ENCODE results near the gene VAC14. TPM values are rescaled to one million over a fixed set of nuclear protein-coding genes. Genes with fewer than 3 reads are reported as not detected.

Gene VAC14
- total RNA-seq, 2 donors from 2014 or later, result 25.8 to 28.4 TPM

DNA sequence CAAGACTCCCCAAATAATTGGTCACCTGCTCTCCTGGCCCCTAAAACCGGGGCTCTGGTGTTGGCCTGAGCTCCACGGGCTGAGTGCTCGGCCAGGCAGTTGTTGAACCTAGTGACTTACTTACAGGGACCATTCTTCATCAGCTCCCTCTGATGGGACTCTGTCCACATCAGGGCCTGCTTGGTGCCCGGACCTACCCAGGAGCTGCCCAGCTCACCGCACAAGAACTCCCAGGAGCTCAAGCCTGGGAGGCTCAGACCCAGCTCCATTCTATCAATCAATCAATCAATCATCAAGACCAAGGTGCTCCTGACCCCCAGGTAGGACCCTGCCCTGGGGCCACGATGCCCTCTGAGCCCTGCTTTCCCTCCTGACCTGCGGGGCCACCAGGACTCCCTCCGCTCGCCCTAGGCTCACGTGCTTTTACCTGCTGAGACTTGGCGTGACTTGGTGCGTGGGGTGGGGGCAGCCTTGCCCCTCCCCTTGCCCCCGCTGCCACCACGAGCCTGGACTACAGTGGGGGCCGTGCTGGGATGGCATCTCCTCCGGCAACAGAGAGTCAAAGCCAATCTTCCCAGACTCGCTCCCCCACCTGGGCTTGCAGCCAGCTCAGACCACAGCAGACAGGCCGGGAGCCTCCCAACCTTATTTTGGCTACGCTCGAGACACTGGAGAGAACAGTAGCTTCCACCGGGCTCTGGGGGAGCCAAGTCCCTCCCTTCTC lies 138.9 kb downstream of the VAC14 start:
- intact Hi-C loops (cut with DNase I), result no loop called here
- peak; percentile 79 for DNase-seq (ENCODE audit: low spot score)

DNA sequence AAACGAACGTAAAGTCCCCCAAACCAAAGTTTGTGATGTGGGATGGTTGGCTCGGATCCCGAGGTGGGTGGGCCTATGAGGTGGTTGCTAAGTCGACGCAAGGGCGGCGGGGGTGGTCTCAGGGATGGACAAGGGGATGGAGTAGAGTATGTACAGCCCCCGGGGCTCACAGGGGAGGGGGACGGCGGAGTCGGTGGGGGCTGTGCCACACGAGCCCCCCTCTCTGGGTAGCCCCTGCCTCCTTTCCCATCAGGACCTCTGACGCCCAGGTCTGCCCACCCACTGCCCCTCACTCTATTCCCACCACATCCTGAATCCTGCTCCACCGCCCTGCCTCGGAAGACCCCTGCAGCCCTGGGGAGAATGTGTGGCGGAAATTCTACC lies 139.4 kb downstream of the VAC14 start:
- DNase-seq (ENCODE audit: low spot score), result peak; percentile 75
- intact Hi-C loops (cut with DNase I), result no loop called here

DNA sequence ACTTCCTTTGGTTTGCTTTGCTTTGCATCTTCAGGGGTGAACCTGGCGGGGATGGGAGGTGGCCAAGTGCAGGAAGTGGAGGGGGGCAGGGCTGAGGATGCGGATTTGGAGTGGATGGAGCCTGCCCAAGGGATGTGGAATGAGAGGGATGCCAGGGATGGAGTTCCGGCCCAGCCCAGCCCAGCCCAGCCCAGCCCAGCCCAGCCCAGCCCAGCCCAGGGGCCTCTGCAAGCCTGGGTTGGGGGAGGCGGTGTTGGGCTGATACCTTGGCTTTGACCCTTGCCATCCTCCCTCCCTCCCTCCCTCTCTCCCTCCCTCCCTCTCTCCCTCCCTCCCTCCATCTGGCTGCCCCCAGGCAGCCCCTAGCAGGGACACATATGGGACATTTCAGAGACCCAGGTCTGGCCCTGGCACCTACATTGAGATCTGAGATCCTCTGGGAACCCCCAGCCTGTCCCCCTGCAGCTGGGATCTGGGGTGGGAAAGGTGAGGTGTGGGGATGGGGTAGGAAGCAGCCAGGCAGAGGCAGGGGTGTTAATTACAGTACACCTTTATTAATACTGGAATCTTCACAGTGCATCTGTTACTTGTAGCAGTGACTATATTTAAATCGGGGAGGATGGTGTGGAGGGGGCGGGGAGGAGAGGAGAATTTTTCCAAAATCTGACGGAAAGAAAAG lies 140.1 kb downstream of the VAC14 start:
- peak; percentile 56 for DNase-seq (ENCODE audit: low spot score)
- intact Hi-C loops (cut with DNase I), result no loop called here

DNA sequence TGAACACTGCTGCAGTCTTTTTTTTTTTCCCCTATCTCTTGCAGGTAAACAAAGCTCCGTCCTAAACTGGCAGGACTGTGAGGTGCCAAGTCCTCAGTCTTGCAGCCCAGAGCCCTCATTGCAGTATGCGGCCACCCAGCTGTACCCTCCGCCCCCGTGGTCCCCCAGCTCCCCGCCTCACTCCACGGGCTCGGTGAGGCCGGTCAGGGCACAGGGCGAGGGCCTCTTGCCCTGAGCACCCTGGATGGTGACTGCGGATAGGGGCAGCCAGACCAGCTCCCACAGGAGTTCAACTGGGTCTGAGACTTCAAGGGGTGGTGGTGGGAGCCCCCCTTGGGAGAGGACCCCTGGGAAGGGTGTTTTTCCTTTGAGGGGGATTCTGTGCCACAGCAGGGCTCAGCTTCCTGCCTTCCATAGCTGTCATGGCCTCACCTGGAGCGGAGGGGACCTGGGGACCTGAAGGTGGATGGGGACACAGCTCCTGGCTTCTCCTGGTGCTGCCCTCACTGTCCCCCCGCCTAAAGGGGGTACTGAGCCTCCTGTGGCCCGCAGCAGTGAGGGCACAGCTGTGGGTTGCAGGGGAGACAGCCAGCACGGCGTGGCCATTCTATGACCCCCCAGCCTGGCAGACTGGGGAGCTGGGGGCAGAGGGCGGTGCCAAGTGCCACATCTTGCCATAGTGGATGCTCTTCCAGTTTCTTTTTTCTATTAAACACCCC lies 140.8 kb downstream of the VAC14 start:
- intact Hi-C loops (cut with DNase I), result loop anchor here (10.0 kb wide), 4 partner anchors 85 to 295 kb away; partner anchors contain the start of genes COG4 (in 1 of the 2) and SF3B3 (in 1 of the 2)
- DNase-seq (ENCODE audit: low spot score), result peak; percentile 64

DNA sequence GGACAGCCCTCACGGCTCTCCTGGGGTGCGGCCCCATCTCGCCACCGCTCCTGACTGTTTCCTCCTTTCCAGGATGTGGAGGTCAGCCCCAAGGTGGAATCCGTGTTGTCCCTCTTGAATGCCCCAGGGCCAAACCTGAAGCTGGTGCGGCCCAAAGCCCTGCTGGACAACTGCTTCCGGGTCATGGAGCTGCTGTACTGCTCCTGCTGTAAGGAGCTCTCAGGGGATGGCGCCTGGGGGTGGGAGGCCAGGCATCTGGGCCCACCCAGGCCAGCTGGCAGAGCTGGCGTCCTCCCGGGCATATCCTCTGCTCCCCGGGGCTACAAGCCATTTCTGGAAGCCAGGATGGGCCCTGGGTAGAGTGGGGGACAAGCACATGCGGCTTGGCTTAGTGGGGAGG lies 141.4 kb downstream of the VAC14 start:
- intact Hi-C loops (cut with DNase I), result loop anchor here (10.0 kb wide), 4 partner anchors 85 to 295 kb away; partner anchors contain the start of genes COG4 (in 1 of the 2) and SF3B3 (in 1 of the 2)
- DNase-seq (ENCODE audit: low spot score), result peak; percentile 71

DNA sequence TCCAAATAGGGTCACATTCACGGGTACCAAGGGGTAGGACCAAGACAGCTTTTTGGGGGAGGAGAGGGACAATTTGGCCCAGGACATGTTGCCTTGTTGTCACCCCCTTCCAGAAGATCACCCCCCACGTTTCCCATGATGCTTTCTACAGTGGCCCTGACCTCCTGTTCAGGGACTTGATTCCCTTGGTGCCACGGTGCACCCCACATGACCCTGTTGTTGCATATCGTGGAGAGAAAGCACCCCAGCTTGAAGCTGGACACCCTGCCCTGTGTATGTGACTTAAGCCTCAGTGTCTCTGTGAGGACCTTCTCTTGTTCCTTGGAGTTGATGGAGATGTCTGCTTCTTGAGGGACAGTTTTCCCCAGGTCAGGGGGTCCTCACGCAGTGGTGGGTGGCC lies 142.0 kb downstream of the VAC14 start:
- DNase-seq (ENCODE audit: low spot score), result no peak
- intact Hi-C loops (cut with DNase I), result loop anchor here (10.0 kb wide), 4 partner anchors 84 to 294 kb away; partner anchors contain the start of genes COG4 (in 1 of the 2) and SF3B3 (in 1 of the 2)

DNA sequence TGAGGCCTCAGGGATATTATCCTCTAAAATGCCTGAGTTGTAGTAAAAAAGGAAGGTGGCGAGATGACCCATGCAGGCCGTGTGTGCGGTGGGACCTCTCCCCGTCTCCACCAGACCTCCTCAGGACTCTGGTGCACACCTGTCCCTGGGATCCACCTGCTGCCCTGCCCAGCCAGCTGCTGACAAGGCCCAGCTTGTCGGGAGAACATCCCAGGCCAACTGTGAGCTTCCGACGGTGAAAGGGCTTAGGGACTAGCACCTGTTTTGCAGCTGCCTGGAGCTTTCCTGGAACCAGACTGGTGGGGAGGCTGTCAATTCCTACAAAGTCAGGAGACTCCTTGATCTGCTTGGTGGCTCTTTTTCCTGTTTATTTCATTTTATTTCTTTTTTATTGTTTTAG lies 143.0 kb downstream of the VAC14 start:
- intact Hi-C loops (cut with DNase I), result loop anchor here (10.0 kb wide), 4 partner anchors 83 to 293 kb away; partner anchors contain the start of genes COG4 (in 1 of the 2) and SF3B3 (in 1 of the 2)
- peak; percentile 51 for DNase-seq (ENCODE audit: low spot score)

DNA sequence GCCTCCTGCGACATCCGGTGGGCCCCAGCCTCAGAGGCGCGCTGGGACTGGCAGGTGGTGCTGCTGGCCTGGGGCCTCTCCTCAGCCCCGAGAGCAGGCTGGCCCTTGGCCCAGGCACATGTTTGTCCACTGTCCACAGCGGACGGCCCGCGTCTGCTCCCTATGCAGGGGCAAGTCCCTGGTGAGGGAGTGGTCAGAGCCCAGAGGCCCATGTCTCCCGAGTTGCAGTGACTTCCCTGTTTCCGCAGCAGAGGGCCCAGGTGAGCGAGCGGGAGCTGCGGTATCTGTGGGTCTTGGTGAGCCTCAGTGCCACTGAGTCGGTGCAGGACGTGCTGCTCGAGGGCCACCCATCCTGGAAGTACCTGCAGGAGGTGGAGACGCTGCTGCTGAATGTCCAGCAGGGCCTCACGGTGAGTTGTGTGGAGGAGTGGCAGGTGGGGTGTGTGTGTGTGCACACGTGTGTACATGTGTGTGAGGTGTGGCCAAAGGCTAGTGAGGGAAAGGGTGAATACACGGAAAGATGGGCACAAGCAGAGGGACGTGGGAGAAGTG lies 144.2 kb downstream of the VAC14 start:
- intact Hi-C loops (cut with DNase I), result loop anchor here (10.0 kb wide), 4 partner anchors 82 to 292 kb away; partner anchors contain the start of genes COG4 (in 1 of the 2) and SF3B3 (in 1 of the 2)
- DNase-seq (ENCODE audit: low spot score), result peak; percentile 77

DNA sequence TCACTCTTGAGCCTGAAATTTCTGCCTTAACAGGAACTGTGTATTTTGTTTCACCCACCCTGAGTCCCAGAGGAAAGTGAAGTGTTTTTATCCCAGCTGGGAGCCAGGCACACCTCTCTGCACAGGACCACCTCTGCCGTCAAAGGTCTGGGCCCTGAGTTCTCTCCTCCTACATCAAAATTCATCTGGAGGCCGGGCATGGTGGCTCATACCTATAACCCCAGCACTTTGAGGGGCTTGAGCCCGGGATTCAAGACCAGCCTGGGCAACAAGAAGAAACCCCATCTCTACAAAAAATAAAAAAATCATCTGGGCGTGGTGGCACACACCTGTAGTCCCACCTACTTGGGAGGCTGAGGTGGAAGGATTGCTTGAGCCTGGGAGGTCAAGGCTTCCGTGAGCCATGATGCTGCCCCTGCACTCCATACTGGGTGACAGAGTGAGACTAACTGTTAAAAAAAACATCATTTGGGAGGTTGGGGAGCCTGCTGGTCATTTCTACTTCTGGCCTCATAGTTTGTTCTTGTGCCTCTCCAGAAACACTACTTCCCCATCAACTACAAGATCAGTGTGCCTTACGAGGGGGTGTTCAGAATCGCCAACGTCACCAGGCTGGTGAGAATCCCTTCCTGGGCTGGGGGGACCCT lies 144.8 kb downstream of the VAC14 start:
- intact Hi-C loops (cut with DNase I), result loop anchor here (10.0 kb wide), 4 partner anchors 81 to 291 kb away; partner anchors contain the start of genes COG4 (in 1 of the 2) and SF3B3 (in 1 of the 2)
- DNase-seq (ENCODE audit: low spot score), result peak; percentile 47

DNA sequence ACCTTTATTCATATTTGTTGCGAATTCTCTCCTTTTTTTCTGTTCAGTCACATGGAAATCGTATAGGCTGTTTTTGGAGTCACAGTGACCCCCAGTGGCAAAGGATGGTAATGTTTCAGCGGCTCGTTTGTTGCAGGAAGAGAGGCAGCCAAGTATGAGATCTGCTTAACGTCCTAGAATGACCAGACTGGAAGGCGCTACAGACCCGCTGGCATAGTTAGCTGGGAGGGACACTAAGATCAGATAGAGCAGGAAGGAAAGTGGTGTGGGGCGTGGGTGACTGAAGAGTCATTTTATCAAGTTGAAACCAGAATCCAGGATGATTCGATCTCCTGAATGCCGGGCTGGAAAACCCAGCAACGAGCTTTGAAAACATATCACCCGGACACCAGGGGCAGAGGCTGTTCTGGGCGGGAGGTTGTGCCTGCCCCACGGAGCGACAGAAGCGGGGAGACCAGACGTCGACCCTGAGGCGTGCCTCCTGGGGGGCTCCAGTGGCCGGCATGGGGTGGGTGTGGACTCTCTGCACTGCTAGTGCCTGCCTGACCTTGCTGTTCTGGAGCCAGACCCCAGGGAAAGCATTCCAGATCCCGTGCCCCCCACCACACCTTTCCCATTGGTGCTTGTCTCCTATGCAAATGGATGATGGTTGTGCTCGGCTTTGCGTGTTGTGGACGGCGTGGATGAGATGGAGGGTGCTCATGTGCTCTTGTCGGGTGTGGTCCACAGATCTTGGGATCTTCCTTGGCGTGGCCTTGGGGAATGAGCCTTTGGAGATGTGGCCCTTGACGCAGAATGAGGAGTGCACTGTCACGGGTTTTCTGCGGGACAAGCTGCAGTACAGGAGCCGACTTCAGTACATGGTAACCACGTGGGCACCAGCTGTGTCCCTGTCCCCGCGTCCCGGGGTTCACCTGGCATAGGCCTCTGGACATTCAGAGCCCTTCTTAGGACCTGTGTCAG lies 146.9 kb downstream of the VAC14 start:
- intact Hi-C loops (cut with DNase I), result loop anchor here (10.0 kb wide), 4 partner anchors 79 to 289 kb away; partner anchors contain the start of genes COG4 (in 1 of the 2) and SF3B3 (in 1 of the 2)
- DNase-seq (ENCODE audit: low spot score), result peak; percentile 88

DNA sequence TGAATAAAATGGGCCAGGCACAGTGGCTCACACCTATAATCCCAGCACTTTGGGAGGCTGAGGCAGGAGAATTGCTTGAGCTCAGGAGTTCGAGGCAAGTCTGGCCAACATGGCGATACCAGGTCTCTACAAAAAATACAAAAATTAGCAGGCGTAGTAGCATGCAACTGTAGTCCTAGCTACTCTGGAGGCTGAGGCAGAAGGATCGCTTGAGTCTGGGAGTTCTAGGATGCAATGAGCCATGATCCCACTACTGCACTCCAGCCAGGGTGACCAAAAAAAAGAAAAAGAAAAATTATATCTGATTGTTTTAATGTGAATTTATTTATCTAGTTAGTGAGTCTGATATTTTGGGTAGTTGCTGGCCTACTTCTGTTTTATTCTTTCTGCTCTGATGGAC lies 147.6 kb downstream of the VAC14 start:
- no peak for DNase-seq (ENCODE audit: low spot score)

DNA sequence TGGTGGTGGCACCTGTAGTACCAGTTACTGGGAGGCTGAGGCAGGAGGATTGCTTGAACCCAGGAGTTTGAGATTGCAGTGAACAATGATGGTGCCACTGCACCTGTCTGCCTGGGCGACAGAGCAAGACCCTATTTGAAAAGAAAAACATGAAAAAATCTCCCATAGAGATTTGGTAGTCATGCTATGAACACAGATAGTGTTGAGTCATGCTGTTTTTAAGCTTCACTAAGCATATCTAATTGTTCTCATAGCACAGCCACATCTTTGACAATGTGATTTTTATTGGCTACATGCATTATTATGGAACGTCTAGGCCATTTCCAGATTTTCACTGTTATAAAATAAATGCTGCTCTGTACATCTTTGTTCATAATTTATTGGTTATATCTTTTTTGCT lies 148.6 kb downstream of the VAC14 start:
- peak; percentile 5 for DNase-seq (ENCODE audit: low spot score)
- intact Hi-C loops (cut with DNase I), result loop anchor here (10.0 kb wide), 4 partner anchors 78 to 288 kb away; partner anchors contain the start of genes COG4 (in 1 of the 2) and SF3B3 (in 1 of the 2)

More for the DNA sequence above, 147.6 kb downstream of the VAC14 start:
- intact Hi-C loops (cut with DNase I), result loop anchor here (10.0 kb wide), 4 partner anchors 79 to 289 kb away; partner anchors contain the start of genes COG4 (in 1 of the 2) and SF3B3 (in 1 of the 2)

DNA sequence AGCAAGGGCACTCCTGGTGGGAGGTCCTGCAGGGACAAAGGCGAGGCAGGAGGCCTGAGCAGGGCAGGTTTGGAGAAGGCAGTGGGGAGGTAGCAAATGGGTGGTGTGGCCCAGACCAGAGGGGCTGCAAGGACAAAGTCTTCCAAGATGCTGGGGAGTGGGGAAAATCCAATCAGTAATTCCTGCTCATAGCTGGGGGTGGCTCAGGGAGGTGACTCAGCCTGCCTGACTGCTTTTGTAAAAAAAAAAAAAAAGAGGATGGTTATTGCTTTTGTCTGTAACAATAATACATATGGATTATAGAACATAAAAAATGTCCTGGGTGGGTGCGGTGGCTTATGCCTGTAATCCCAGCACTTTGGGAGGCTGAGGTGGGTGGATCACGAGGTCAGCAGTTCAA lies 149.4 kb downstream of the VAC14 start:
- DNase-seq (ENCODE audit: low spot score), result no peak
- intact Hi-C loops (cut with DNase I), result loop anchor here (10.0 kb wide), 4 partner anchors 77 to 287 kb away; partner anchors contain the start of genes COG4 (in 1 of the 2) and SF3B3 (in 1 of the 2)

DNA sequence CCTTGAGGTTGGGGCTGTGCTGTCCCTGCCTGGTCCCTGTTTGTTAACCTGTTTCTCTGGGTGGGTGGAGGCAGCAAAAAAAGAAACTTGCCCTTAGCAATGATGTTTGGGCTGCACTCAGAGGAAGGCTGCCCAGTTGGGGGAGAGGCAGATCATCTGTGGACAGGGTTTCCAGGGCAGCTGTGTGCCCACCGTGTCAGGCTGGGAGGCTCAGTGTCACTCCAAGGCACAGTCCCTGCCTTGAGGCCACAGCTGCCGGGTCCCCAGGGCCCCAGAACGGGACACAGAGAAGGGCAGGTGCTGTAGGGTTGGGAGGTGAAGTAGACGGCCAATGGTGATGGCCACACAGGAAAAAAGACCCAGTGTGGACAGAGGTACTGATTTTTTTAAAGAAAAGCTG lies 150.7 kb downstream of the VAC14 start:
- DNase-seq (ENCODE audit: low spot score), result no peak
- intact Hi-C loops (cut with DNase I), result loop anchor here (10.0 kb wide), 4 partner anchors 75 to 285 kb away; partner anchors contain the start of genes COG4 (in 1 of the 2) and SF3B3 (in 1 of the 2)

DNA sequence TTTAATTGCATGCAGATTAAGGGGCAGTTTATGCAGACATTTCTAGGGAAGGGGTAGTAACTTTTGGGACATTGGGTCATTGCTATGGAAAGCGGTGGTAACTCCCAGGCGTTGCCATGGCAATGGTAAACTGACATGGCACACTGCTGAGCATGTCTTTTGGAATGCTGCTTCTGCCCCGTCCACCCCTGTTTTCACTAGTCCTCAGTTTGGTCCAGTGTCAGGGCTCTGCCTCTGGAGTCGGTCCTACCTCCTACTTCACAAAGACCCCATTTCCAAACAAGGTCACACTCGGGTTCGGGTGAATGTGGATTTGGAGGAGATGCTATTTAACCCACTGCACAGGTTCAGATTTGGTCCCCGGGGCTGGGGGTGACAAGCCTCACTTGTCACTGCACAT lies 151.7 kb downstream of the VAC14 start:
- DNase-seq (ENCODE audit: low spot score), result no peak
- intact Hi-C loops (cut with DNase I), result loop anchor here in 1 of 2 donors (10.0 kb wide), 2 partner anchors 74 to 284 kb away; no protein-coding TSS in a partner anchor

DNA sequence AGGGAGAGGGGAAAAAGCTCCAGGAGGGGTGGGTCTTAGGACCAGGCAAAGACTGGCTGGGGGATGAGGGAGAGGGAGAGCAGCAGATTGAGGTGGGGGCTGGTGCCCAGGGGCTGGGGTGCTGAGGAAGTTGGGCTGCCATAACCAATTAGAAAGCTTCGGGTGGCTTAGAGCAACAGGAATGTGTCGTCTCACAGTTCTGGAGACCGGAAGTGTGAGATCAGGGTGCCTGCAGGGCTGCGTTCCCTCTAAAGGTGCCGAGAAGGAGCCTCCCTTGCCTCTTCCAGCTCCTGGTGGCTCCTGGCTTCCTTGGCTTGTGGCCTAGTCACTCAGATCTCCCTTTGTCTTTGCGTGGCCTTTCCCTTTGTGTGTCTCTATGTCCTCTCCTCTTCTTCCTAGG lies 152.4 kb downstream of the VAC14 start:
- no peak for DNase-seq (ENCODE audit: low spot score)
- intact Hi-C loops (cut with DNase I), result loop anchor here in 1 of 2 donors (10.0 kb wide), 2 partner anchors 74 to 284 kb away; no protein-coding TSS in a partner anchor

Data from posterior vena cava (tissue), 2 donors.